Astrocyte (in vitro differentiated cells and primary cell): ENCODE results near the gene SLC9A9. TPM values are rescaled to one million over a fixed set of nuclear protein-coding genes. Genes with fewer than 3 reads are reported as not detected.

Experiments
- DNase-seq: peaks from one replicate; pipeline ENCODE4 v3.0.0-alpha.2; 2010; ENCODE audit warnings: low read depth
- FAIRE-seq: peaks from 2 replicates; lab custom pipeline; 2011; peaks lifted over from hg19 to GRCh38; lab: Jason Lieb, UNC
- H2AFZ ChIP-seq: 2 replicates; pipeline ENCODE4 v1.6.0; 2012; ENCODE audit warnings: low read depth, low read length, inconsistent platforms
- H3K27ac ChIP-seq: 2 replicates; pipeline ENCODE4 v1.5.1; 2011; ENCODE audit warnings: low read depth, low read length, inconsistent platforms
- H3K27me3 ChIP-seq: 2 replicates; pipeline ENCODE4 v1.6.0; 2011; ENCODE audit warnings: low read length, inconsistent platforms; ENCODE audit not compliant: insufficient read depth
- H3K36me3 ChIP-seq: 2 replicates; pipeline ENCODE4 v1.5.1; 2011; ENCODE audit warnings: low read length, inconsistent platforms; ENCODE audit not compliant: insufficient read depth
- H3K4me1 ChIP-seq: 2 replicates; pipeline ENCODE4 v1.5.1; 2011; ENCODE audit warnings: low read length, inconsistent platforms; ENCODE audit not compliant: insufficient read depth
- H3K4me2 ChIP-seq: 2 replicates; pipeline ENCODE4 v1.6.0; 2012; ENCODE audit warnings: low read length, inconsistent platforms
- H3K4me3 ChIP-seq: 2 replicates; pipeline ENCODE4 v1.5.1; 2011; ENCODE audit warnings: low read depth, mild to moderate bottlenecking, low read length, inconsistent platforms; ENCODE audit not compliant: insufficient read depth
- H3K79me2 ChIP-seq: 2 replicates; pipeline ENCODE4 v1.6.0; 2012; ENCODE audit warnings: mild to moderate bottlenecking, low read length, inconsistent platforms; ENCODE audit not compliant: insufficient read depth
- H3K9ac ChIP-seq: 2 replicates; pipeline ENCODE4 v1.6.0; 2012; ENCODE audit warnings: mild to moderate bottlenecking, low read length, inconsistent platforms
- H3K9me3 ChIP-seq: 2 replicates; pipeline ENCODE4 v1.5.1; 2012; ENCODE audit warnings: low read depth, mild to moderate bottlenecking, low read length, inconsistent platforms; ENCODE audit not compliant: insufficient read depth
- H4K20me1 ChIP-seq: 2 replicates; pipeline ENCODE4 v1.6.0; 2012; ENCODE audit warnings: low read length, inconsistent platforms; ENCODE audit not compliant: insufficient read depth
- H3K27ac Mint-ChIP-seq: one replicate; pipeline ENCODE4 v1.8.0; 2021; ENCODE audit warnings: mild to moderate bottlenecking, mixed read lengths; ENCODE audit not compliant: unreplicated experiment
- H3K27me3 Mint-ChIP-seq: one replicate; pipeline ENCODE4 v1.8.0; 2021; ENCODE audit warnings: low read depth, mixed read lengths; ENCODE audit not compliant: unreplicated experiment
- H3K36me3 Mint-ChIP-seq: one replicate; pipeline ENCODE4 v1.8.0; 2021; ENCODE audit warnings: low read depth, mixed read lengths; ENCODE audit not compliant: unreplicated experiment
- H3K4me1 Mint-ChIP-seq: one replicate; pipeline ENCODE4 v1.8.0; 2021; ENCODE audit warnings: low read depth, mixed read lengths; ENCODE audit not compliant: unreplicated experiment
- H3K4me3 Mint-ChIP-seq: one replicate; pipeline ENCODE4 v1.8.0; 2021; ENCODE audit warnings: mild to moderate bottlenecking, moderate library complexity, mixed read lengths; ENCODE audit not compliant: unreplicated experiment
- H3K9me3 Mint-ChIP-seq: one replicate; pipeline ENCODE4 v1.8.0; 2021; ENCODE audit warnings: mild to moderate bottlenecking, mixed read lengths; ENCODE audit not compliant: unreplicated experiment
- EZH2 ChIP-seq: IDR thresholded peaks from 2 replicates; pipeline ENCODE4 v1.6.1; 2012; ENCODE audit warnings: mild to moderate bottlenecking, low read length, inconsistent platforms; ENCODE audit not compliant: insufficient read depth
- total RNA-seq: library from RNA; stranded (reverse); gene quantifications from 2 replicates; pipeline ENCODE4 v1.2.1, GENCODE V29; 2021
- TF ChIP-seq, protein P1 (sequence below): IDR thresholded peaks from 2 replicates; pipeline ENCODE4 v1.5.1; 2011; ENCODE audit warnings: low read depth, mild to moderate bottlenecking, inconsistent platforms, low read length, moderate library complexity; ENCODE audit not compliant: insufficient read depth

SLC9A9 gene
- total RNA-seq, 1 donor from 2014 or later, result 1.5 TPM

DNA sequence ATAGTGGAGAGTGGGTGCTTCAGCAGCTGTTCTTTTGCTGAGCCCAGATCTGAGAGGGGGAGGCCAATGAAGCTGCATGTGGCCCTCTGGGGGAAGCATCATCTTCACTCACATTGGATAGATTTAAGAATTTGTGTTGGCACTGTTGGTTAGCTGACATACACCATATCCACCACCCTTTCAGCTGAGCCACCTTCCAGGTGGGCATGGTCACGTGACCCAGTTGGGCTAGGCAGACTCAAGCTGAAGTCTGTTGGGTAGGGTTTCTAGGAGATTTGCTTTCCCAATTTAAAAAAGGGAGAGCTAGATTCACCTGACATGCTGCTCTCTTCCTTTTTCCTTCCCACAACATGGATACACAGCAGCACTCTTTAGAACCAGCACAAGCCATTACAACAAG is 417.7 kb downstream of the SLC9A9 start:
- H3K4me3 Mint-ChIP-seq, result no peak overlapping the region
- H3K9me3 Mint-ChIP-seq, result no peaks in the 10 kb centered on the region
- Histone ChIP-seq H3K9ac (no peak overlapping the region), H3K79me2 (no peaks in the 10 kb centered on the region), H3K4me1 (no peaks in the 10 kb centered on the region), H3K9me3 (no peaks in the 10 kb centered on the region), H3K27ac (no peak overlapping the region), H4K20me1 (no peaks in the 10 kb centered on the region), H3K36me3 (no peaks in the 10 kb centered on the region), H3K4me2 (no peak overlapping the region), H2AFZ (no peak overlapping the region), H3K27me3 (no peaks in the 10 kb centered on the region), H3K4me3 (no peak overlapping the region)
- no peak for DNase-seq
- no peak for FAIRE-seq
- TF ChIP-seq EZH2, result no peak
- TF ChIP-seq, protein P1, sequence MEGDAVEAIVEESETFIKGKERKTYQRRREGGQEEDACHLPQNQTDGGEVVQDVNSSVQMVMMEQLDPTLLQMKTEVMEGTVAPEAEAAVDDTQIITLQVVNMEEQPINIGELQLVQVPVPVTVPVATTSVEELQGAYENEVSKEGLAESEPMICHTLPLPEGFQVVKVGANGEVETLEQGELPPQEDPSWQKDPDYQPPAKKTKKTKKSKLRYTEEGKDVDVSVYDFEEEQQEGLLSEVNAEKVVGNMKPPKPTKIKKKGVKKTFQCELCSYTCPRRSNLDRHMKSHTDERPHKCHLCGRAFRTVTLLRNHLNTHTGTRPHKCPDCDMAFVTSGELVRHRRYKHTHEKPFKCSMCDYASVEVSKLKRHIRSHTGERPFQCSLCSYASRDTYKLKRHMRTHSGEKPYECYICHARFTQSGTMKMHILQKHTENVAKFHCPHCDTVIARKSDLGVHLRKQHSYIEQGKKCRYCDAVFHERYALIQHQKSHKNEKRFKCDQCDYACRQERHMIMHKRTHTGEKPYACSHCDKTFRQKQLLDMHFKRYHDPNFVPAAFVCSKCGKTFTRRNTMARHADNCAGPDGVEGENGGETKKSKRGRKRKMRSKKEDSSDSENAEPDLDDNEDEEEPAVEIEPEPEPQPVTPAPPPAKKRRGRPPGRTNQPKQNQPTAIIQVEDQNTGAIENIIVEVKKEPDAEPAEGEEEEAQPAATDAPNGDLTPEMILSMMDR, result no peak
- no peaks in the 10 kb centered on the region for H3K36me3 Mint-ChIP-seq
- H3K4me1 Mint-ChIP-seq, result peaks cover 15% of the 10 kb centered on the region
- H3K27me3 Mint-ChIP-seq, result peaks cover 1% of the 10 kb centered on the region
- no peak overlapping the region for H3K27ac Mint-ChIP-seq

DNA sequence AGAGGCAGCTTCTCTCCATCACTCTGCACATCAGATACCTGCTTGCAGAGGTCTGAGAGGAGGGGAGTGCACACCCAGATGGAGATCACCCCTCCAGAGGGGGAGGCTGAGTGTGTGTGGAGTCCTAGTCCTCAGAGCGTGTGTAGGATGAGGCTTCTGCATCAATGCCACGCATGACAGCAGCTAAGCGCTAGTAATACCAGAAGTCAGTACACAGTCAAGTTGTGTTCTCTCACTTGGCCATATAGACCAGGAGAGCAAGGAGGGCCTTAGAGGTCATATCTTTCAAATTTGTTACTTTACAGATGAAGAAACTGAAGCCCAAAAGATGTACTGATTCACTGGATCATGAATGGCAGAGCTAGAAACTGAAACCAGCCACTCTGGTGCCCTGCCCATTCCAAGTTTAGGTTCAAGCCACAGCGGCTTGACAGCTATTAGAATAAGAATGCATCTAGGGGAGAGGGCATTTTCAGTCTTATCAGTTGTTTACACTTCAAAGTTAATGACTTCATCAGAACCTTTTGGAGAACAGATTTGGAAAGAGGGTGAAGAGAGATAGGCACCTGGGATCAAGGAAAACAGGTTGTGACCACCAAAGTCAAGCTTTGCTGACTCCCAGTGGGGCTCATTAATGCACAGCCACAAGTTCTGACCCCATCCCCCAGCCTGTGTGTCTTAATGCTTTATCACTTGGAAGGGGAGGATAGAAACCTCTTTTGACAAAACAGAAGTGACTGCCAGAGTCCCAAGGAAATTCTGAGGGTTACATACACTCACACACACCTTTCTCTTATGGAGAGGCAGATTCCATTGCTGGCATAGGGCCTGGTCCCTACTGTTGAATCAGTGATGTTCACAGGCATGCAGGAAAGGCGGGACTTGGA is 418.4 kb downstream of the SLC9A9 start:
- H3K4me1 ChIP-seq, result no peaks in the 10 kb centered on the region
- no peak overlapping the region for H3K9ac ChIP-seq
- no peaks in the 10 kb centered on the region for H4K20me1 ChIP-seq
- Mint-ChIP-seq H3K27me3 (peaks cover 1% of the 10 kb centered on the region), H3K36me3 (no peaks in the 10 kb centered on the region), H3K4me1 (peaks cover 15% of the 10 kb centered on the region), H3K27ac (no peak overlapping the region), H3K9me3 (no peaks in the 10 kb centered on the region), H3K4me3 (no peak overlapping the region)
- H3K27ac ChIP-seq, result no peak overlapping the region
- FAIRE-seq, result no peak
- TF ChIP-seq EZH2, result no peak
- TF ChIP-seq, protein P1, result no peak
- no peaks in the 10 kb centered on the region for H3K9me3 ChIP-seq
- H3K36me3 ChIP-seq, result no peaks in the 10 kb centered on the region
- H3K4me3 ChIP-seq, result no peak overlapping the region
- DNase-seq, result peak; percentile 45
- no peaks in the 10 kb centered on the region for H3K27me3 ChIP-seq
- no peaks in the 10 kb centered on the region for H3K79me2 ChIP-seq
- no peak overlapping the region for H3K4me2 ChIP-seq
- no peak overlapping the region for H2AFZ ChIP-seq

GRCh38 chr3:143428294-143428693 is 420.0 kb downstream of the SLC9A9 start:
- Histone ChIP-seq H4K20me1 (no peaks in the 10 kb centered on the region), H3K79me2 (no peaks in the 10 kb centered on the region), H3K27me3 (no peaks in the 10 kb centered on the region), H2AFZ (no peak overlapping the region), H3K4me1 (no peaks in the 10 kb centered on the region), H3K27ac (no peak overlapping the region), H3K9me3 (no peaks in the 10 kb centered on the region), H3K4me2 (no peak overlapping the region), H3K4me3 (no peak overlapping the region), H3K36me3 (no peaks in the 10 kb centered on the region), H3K9ac (no peak overlapping the region)
- TF ChIP-seq, protein P1, result no peak
- TF ChIP-seq EZH2, result no peak
- DNase-seq (no peak), FAIRE-seq (peak; percentile 9)
- H3K27me3 Mint-ChIP-seq, result peaks cover 1% of the 10 kb centered on the region
- no peak overlapping the region for H3K4me3 Mint-ChIP-seq
- H3K4me1 Mint-ChIP-seq, result peaks cover 15% of the 10 kb centered on the region
- no peaks in the 10 kb centered on the region for H3K9me3 Mint-ChIP-seq
- H3K36me3 Mint-ChIP-seq, result no peaks in the 10 kb centered on the region
- H3K27ac Mint-ChIP-seq, result no peak overlapping the region
